ENCODE measurements around the gene RASSF5.

The RASSF5 gene

DNA sequence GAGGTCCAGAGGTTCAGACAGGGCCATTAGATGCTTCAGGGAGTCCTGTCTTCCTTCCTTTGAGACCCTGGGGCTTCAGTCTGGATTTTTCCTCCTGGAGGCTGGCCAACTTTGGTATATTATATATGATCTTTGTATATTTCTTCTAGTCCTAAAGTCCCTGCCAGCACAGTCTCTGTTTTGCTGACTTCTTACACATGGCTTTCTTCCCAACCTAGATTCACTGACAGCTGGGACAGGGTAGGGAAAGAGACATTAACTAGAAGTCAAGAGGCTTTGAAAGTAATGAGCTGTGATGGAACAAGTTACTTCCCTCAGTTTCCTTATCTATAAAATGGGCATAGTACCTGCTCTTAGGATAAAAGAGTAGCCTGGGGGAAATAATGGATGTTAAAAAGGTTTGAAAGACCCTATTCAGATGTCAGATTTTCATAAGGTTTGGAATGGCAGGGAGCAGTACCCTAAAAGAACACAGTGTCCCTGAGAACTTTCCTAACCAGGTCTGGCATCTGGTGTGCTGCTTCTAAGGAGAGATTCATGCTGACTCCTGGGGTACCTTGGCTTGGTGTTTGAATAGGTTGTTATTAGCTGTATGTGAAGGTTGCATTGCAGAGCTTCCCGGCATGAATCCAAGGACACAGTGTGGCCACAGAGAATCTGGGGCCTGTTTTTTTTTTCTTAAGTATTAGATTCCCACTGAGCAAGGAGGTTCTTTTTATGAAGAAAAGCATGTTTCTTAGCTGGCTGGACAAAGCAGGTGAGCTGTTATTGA, 47.6 kb downstream of the RASSF5 start:
- TF ChIP-seq, protein P1, sequence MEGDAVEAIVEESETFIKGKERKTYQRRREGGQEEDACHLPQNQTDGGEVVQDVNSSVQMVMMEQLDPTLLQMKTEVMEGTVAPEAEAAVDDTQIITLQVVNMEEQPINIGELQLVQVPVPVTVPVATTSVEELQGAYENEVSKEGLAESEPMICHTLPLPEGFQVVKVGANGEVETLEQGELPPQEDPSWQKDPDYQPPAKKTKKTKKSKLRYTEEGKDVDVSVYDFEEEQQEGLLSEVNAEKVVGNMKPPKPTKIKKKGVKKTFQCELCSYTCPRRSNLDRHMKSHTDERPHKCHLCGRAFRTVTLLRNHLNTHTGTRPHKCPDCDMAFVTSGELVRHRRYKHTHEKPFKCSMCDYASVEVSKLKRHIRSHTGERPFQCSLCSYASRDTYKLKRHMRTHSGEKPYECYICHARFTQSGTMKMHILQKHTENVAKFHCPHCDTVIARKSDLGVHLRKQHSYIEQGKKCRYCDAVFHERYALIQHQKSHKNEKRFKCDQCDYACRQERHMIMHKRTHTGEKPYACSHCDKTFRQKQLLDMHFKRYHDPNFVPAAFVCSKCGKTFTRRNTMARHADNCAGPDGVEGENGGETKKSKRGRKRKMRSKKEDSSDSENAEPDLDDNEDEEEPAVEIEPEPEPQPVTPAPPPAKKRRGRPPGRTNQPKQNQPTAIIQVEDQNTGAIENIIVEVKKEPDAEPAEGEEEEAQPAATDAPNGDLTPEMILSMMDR (IDR thresholded peaks at IDR 0.05; ENCODE audit: insufficient read depth, low read length, missing control alignments) = no peak
- CTCF ChIA-PET = interaction anchor here (0.8 to 7.9 kb wide), 10 partner anchors 9 to 110 kb away, joined by 3 to 136 read pairs (median 5); no protein-coding TSS in a partner anchor

DNA sequence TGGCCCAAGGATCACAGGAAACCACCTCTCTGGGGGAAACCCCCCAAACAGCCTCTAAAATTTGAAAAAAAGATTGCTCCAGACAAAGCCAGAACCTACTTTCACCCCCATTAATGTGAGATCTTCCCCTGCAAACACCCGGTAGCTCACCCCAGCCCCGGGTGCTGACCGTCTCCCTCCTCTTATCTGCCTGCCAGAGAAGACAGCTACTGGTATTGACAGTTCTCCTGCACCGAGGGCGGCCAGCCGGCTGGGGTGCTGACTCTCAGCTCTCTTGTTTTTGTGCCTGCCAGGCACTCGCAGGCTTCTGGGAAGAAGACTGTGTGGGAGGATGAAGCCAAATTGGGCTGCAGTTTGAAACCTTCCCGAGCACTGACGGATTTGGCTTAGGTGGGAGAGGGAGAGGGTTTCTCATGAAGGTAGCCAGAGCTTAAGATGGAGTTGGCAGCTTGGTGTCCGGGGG, 48.2 kb downstream of the RASSF5 start:
- ChIA-PET POLR2A (no interaction called here), CTCF (interaction anchor here (0.8 to 7.9 kb wide), 7 partner anchors 9 to 109 kb away, joined by 3 to 136 read pairs (median 4); no protein-coding TSS in a partner anchor)
- H3K4me3 ChIP-seq (ENCODE audit: low read depth, low read length) = no peak overlapping the region
- TF ChIP-seq, protein P1 (IDR thresholded peaks at IDR 0.05; ENCODE audit: insufficient read depth, low read length, missing control alignments) = no peak
- DNase-seq (ENCODE audit: low read depth, low spot score) = no peak

More for the DNA sequence above, 47.6 kb downstream of the RASSF5 start:
- no peak overlapping the region for H3K4me3 ChIP-seq (ENCODE audit: low read depth, low read length)
- POLR2A ChIA-PET = no interaction called here
- DNase-seq (ENCODE audit: low read depth, low spot score) = no peak

DNA sequence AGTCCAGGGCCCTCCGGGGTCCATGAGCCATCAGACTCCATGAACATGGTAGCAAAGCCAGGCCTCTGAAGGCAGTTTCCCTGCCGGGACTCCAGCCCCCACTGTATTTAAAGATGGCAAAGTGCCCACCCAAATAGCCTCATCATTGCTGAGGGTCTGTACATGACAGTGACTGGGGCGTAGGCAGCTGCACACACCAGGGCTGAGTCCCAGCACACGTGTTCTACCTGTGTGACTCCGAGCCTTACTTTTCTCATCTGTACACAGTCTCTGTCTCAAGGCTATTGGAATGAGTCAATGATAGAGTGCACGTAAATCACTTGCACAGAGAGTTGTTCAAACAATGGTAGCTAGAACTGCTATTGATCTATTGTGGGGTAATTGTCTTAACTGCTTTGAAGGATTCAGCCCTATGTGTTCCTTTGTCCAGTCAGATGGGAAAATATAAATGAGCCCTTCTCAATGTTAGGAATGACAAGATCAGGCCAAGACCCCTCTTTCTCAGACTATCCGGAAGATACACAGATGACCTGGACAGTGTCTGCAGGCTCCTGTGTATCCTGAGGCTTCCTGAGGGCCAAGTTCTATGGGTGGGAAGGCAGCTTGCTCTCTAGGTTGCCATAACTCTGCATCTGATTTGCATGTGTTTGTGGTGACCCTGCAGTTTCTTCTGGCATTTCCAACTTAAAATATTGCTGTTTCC, 48.9 kb downstream of the RASSF5 start:
- ChIA-PET CTCF (interaction anchor here (0.8 to 7.9 kb wide), 6 partner anchors 9 to 76 kb away, joined by 3 to 136 read pairs (median 4); no protein-coding TSS in a partner anchor), POLR2A (no interaction called here)
- no peak for DNase-seq (ENCODE audit: low read depth, low spot score)
- TF ChIP-seq, protein P1 (IDR thresholded peaks at IDR 0.05; ENCODE audit: insufficient read depth, low read length, missing control alignments) = no peak
- no peak overlapping the region for H3K4me3 ChIP-seq (ENCODE audit: low read depth, low read length)

- POLR2A ChIA-PET = no interaction called here
- DNase-seq (ENCODE audit: low read depth, low spot score) = no peak
- CTCF ChIA-PET = interaction anchor here (1.4 to 7.9 kb wide), 4 partner anchors 8 to 27 kb away, joined by 3 to 136 read pairs (median 20); no protein-coding TSS in a partner anchor
- TF ChIP-seq, protein P1 (IDR thresholded peaks at IDR 0.05; ENCODE audit: insufficient read depth, low read length, missing control alignments) = no peak
- peak overlapping the region; percentile 53 for H3K4me3 ChIP-seq (ENCODE audit: low read depth, low read length)
Measured at GRCh38 chr1:206556750-206557635, 49.7 kb downstream of the RASSF5 start.

GRCh38 chr1:206557636-206558473, 50.5 kb downstream of the RASSF5 start:
- TF ChIP-seq, protein P1 (IDR thresholded peaks at IDR 0.05; ENCODE audit: insufficient read depth, low read length, missing control alignments) = no peak
- no peak for DNase-seq (ENCODE audit: low read depth, low spot score)
- peak overlapping the region; percentile 53 for H3K4me3 ChIP-seq (ENCODE audit: low read depth, low read length)
- POLR2A ChIA-PET = no interaction called here
- CTCF ChIA-PET = interaction anchor here (0.8 to 7.9 kb wide), 3 partner anchors 14 to 26 kb away, joined by 3 to 136 read pairs (median 23); no protein-coding TSS in a partner anchor

Measured in AG04449 (cell line).